ENCODE data around the gene GOLGA6B. TPM values are rescaled to one million over a fixed set of nuclear protein-coding genes. Genes with fewer than 3 reads are reported as not detected.

GOLGA6B gene
- total and polyA plus RNA-seq, 2 of the 13 experiments (the other 11 are each of a cell fraction or from before 2014, with no cell fraction given) = 0.04 TPM; not detected in 1

- POLR2A ChIA-PET = interaction anchor here (0.6 kb wide), 1 partner anchor 173 kb away, joined by 3 read pairs; no protein-coding TSS in a partner anchor
Measured at GRCh38 chr15:72616491-72617210, 37.8 kb upstream of the GOLGA6B start.

More at GRCh38 chr15:72616491-72617210, 37.8 kb upstream of the GOLGA6B start:
- H3K9ac ChIP-seq (ENCODE audit: insufficient read depth, low read depth, low read length) = no peak overlapping the region
- H3K36me3 ChIP-seq (replicated peaks in 1 of 2; ENCODE audit: control insufficient read depth in 1 of 2, insufficient read depth in 2 of 2, low read length in 2 of 2) = no peaks in the 10 kb centered on the region
- H3K27me3 ChIP-seq (ENCODE audit: control insufficient read depth in 1 of 2, insufficient read depth in 2 of 2, low read length in 2 of 2) = no peaks in the 10 kb centered on the region
- H4K20me1 ChIP-seq (ENCODE audit: insufficient read depth, low read length) = no peaks in the 10 kb centered on the region
- in situ Hi-C loops (cut with HindIII; ENCODE audit: extremely low pct_ligation_motif_present, low pct_unique_long_range_greater_than_20kb) = no loop called here
- intact Hi-C loops (cut with micrococcal nuclease; ENCODE audit: unreplicated experiment) = no loop called here
- H3K9me3 ChIP-seq (ENCODE audit: low read length) = no peaks in the 10 kb centered on the region
- H3K79me2 ChIP-seq (ENCODE audit: insufficient read depth, low read length) = no peaks in the 10 kb centered on the region
- no peak overlapping the region for H3K4me2 ChIP-seq (ENCODE audit: low read depth, low read length)
- CTCF ChIA-PET (ENCODE audit: low intra/inter-chr PET ratio, low total read pairs) = no interaction called here
- FAIRE-seq (no peak), ATAC-seq (no peak), DNase-seq (ENCODE audit: low spot score) (no peak)
- H3K4me1 ChIP-seq (ENCODE audit: insufficient read depth, low read length) = peaks cover 25% of the 10 kb centered on the region
- no peak overlapping the region for H2AFZ ChIP-seq (ENCODE audit: low read length)
- 26% methylated on average over 8 of the region's 10 CpGs for WGBS (ENCODE audit: low lambda C conversion rate)
- BruUV-seq (replicated peaks) = no TSS peak
- no peak for TF ChIP-seq HES4 (CRISPR knock-in tag; IDR thresholded peaks at IDR 0.05; ENCODE audit: borderline replicate concordance)
- no peak for TF ChIP-seq NR1H2 (CRISPR knock-in tag; IDR thresholded peaks at IDR 0.05; ENCODE audit: borderline replicate concordance, low read depth)
- TF ChIP-seq MLLT10 (CRISPR knock-in tag; IDR thresholded peaks at IDR 0.05) = no peak
- TF ChIP-seq NR2F1 (CRISPR knock-in tag; IDR thresholded peaks at IDR 0.05) = no peak
- TF ChIP-seq ZBTB39 (CRISPR knock-in tag; IDR thresholded peaks at IDR 0.05) = no peak
- TF ChIP-seq ZBTB43 (CRISPR knock-in tag; conservative IDR thresholded peaks at IDR 0.05) = no peak
- no peak for TF ChIP-seq ARNTL (CRISPR knock-in tag; IDR thresholded peaks at IDR 0.05)
- TF ChIP-seq ZNF549 (CRISPR knock-in tag; IDR thresholded peaks at IDR 0.05) = no peak
- TF ChIP-seq HHEX (CRISPR knock-in tag; IDR thresholded peaks at IDR 0.05) = no peak
- no peak for TF ChIP-seq THYN1 (CRISPR knock-in tag; IDR thresholded peaks at IDR 0.05; ENCODE audit: borderline replicate concordance, low read depth)
- TF ChIP-seq ZNF609 (CRISPR knock-in tag; IDR thresholded peaks at IDR 0.05; ENCODE audit: borderline replicate concordance) = no peak
- no peak for TF ChIP-seq GATAD2A (CRISPR knock-in tag; IDR thresholded peaks at IDR 0.05)
- no peak for TF ChIP-seq TAF1 (CRISPR knock-in tag; IDR thresholded peaks at IDR 0.05)
- no peak for TF ChIP-seq KDM6A (CRISPR knock-in tag; IDR thresholded peaks at IDR 0.05; ENCODE audit: low read depth)
- no peak for TF ChIP-seq STAG1 (CRISPR knock-in tag; IDR thresholded peaks at IDR 0.05)
- H3K27ac ChIP-seq (ENCODE audit: extremely low read length, insufficient read depth, low read length) = no peak overlapping the region
- no peak overlapping the region for H3K4me3 ChIP-seq (replicated peaks in 1 of 3; ENCODE audit: insufficient read depth in 1 of 3, low read depth in 2 of 3, low read length in 3 of 3)

Measured in HepG2 (cell line).